IPS DF 4.7 (cell line): ENCODE data around the gene MAT2A.
"Not testable (repeated sequence)": the region's sequence is repeated elsewhere in the genome, so short reads cannot be mapped to it uniquely, and the experiment has no call there.

Experiments
- DNase-seq: peaks from one replicate; pipeline ENCODE4 v3.0.0-alpha.2; 2013; ENCODE audit warnings: low spot score; ENCODE audit errors: extremely low read depth

MAT2A gene

DNA sequence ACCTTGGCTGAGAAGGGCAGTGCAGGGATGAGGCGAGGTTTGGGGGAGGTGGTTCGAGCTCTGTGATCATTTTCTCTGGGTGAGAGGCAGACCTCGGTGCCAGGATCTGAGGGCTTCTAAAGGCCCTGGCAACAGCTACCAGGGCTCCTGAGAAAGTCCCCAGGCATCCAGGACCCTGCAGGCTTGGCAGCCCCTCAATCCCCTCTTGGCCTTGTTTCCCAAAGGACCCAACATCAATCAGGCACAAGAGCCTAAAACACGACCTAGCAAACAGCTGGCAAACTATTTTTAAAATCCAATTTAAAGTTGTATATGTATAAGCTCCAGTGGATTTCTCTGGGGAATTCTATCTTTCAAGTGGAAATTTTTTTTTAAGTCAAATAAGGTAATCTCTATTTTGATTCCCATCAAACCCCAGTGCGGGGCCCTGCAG, 15.0 kb upstream of the MAT2A start:
- no peak for DNase-seq

DNA sequence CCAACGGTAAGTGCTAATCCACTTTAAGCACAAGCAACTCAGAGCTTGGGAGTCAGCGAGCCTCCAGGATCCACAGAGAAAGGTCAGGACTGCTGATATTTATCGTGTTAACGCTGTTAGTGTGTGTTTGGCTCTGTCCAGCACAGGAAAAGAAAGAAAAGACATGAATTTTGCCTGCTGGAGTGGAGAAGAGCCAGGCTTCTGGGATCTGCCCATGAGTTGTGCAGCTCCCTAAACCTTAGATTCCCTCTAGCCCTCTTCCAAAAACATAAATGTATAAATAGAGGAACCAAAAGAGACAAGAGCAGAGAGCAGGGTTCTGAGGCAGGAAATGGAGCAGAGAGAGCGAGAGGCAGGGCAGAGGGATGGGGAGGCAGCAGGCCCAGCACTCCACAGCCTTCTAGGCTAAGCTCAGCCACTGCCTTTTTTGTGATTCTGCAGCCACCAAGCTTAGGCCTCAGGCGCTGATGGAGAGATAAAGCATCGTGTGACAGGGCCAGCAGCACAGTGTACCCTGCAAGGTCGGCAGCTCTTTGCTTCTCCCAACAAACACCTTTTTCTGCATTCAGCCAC, 14.5 kb upstream of the MAT2A start:
- no peak for DNase-seq

DNA sequence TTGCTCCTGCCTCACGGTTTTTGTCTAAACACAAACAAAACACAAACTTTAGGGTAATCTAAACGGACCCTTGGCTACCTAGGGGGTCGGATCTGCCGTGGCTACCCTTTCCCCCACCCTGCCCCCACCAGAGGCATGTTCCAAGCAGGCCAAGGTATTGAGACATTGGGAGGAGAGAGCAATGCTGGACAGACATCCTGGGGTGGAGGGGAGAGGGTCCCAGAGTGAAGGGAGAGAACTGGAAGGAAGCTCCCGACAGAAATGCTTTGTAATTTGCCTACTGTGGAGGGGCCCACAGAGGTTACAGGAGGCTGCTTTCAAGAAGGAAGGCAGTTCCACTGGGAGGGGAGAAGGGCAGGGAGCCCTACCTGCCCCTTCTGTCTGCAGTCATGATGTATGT, 13.9 kb upstream of the MAT2A start:
- no peak for DNase-seq

DNA sequence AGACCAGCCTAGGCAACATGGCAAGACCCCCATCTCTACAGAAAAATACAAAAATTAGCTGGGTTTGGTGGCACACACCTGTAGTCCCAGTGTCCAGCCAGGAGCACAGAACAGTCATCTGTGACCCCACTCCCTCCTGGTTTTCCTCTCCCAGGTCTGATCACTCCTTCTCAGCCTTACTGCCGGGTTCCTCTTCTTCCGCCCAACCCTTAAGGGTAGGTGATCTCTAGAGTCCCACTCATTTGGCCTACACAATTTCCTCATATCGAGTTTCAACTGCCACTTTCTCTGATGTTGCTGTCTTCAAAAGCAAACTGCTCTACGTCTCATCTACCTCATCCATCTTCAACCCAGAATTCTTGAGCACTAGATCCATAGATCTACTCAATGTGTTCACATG, 13.4 kb upstream of the MAT2A start:
- no peak for DNase-seq

DNA sequence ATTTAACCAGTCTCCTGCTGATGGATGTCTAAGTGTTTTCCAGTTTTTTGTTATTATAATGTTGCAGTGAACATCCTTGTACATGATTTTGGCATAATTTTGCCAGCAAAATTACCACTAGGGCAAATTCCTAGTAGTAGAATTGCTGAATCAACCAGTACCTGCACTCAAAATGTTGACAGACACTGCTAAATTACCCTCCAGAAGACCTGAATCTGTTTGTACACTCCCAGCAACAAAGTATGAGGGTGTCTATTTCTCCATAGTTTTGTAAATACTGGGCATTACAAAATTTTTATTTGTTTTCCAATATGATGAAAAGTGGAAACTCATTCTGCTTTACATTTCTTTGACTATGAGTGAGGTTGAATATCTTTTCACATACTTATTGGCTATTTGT, 11.2 kb upstream of the MAT2A start:
- DNase-seq = no peak

DNA sequence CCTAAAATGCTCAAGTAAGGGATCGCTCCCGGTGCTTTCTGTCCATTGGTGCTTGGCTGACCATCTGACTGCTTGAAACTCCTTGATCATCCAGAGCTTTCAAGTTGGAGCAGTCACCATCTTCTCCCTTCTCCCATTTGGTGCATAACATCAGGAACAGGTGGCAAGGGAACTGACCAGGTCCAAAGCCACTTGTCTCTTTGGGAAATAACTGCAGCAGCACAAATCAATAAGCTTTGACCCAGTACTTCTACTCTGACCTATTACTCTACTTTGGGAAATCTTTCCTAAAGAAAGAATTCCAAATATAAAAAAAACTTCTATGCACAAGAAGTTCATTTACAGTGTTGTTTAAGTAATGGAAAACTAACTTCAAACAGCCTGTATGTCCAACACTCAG, 10.6 kb upstream of the MAT2A start:
- no peak for DNase-seq

DNA sequence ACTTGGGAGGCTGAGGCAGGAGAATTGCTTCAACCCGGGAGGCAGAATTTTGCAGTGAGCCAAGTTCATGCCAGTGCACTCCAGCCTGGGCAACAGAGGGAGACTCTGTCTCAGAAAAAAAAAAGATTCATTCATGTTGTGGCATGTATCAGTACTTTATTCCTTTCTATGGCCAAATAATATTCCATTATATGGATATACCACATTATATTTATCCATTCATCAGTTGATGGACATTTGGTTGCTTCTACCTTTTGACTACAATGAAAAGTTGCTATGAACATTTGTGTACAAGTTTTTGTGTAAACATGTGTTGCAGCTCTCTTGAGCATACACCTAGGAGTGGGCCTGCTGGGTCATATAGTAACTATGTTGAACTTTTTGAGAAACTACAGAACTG, 9.2 kb upstream of the MAT2A start:
- DNase-seq = no peak

DNA sequence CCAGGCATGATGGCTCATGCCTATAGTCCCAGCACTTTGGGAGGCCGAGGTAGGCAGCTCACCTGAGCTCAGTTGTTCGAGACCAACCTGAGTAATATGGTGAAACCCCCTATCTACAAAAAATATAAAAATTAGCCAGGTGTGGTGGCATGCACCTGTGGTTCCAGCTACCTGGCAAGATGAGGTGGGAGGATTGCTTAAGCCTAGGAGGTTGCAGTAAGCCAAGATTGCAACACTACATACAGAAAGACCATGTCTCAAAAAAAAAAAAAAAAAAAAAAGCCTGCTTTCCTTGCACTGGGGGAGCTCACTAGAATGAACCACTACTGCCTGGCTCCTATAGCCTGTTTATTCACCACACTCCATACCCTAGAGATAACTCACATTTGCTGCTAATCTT, 7.4 kb upstream of the MAT2A start:
- no peak for DNase-seq

DNA sequence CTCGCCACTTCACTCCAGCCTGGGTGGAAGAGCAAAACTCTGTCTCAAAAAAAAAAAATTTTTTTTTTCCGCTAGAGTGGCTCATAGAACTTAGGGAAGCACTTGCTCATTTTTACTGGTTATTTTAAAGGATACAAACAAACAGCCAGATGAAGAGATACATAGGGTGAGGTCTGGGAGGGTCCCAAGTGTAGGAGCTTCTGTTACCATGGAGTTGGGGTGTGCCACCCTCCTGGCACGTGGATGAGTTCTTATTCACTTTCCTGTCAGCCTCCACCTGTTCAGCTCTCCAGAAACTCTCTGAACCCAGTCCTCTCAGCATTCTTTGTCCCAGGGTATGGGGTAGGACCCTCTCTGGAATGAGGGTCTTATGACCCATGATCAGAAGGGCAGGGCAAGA, 4.9 kb upstream of the MAT2A start:
- DNase-seq = no peak

DNA sequence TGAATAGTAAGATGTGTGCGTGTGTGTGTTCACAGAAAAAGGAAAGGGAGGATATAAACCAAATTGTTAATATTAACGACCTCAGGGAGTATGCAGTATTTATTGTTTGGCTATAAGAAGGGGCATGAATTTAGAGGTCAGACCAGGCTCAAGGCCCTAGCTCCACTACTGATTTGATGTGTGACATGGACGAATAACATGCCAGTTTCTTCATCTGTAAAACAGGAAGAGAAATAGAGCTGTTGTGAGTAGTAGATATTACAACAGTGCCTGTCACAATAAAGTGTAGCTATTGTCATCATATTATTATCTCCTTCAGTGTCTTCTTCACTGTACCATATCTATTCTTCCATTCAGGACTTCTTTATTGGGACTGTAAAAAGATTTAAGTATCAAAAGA, 4.1 kb upstream of the MAT2A start:
- no peak for DNase-seq

DNA sequence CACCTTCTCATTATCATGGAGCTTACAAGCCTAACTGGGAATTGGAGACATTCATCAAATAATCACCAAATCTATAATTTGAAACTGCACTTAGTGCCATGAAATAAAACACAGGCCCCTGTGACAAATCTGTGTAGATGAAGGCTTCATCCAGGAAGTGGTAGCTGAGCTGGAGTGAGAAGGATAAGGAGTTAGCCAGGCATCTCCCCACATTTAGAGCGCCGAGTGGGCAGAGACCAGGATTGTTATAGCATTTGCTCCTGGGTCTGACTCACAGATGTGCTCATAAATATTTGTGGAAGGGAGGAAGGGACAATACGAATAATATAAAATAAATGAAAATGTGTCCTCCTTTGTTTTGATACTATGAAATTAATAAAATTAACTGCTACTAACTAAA, 2.5 kb upstream of the MAT2A start:
- DNase-seq = no peak

DNA sequence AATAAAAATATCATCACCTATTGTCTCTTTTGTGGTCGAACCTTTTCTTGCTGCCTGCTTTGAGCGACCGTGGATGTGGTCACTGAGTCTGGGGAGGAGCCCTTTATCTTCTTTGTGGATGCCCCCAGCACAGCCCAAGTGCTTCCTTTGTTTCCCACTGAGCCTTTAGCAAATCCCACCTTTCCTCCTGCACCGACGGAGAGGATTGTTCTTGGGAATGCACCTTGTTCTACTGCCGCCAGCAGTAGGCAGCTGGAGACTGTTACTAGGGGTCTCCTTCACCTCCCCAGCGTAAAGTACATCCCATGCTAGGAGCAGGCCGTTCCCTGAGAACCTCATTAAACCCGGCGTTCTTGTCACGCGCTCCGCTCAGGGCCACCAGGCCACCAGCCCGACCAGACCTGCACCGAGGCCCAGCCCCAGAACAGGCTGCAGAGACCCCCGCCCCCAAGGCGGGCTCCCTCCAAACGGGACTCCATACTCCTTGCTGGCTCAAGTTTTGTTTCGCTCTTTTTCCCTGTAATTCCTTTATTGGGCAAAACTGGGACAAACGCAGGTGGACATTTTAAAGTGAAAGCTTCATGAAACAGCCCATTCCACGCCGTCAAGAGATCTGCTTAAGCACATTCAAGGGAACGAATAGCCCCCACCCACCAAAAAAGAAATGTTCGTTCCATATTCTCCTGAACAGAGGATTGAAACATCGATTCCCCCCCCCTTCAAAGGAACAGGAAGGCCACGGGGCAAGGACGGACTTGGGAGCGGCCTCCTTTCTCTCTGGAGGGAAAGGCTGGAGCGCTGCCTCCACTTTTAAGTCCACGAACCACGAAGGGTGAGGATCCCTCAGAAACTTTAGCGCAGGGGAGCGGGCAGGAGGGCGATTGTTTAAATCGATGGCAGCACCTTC, 1.1 kb upstream of the MAT2A start:
- DNase-seq = no peak

DNA sequence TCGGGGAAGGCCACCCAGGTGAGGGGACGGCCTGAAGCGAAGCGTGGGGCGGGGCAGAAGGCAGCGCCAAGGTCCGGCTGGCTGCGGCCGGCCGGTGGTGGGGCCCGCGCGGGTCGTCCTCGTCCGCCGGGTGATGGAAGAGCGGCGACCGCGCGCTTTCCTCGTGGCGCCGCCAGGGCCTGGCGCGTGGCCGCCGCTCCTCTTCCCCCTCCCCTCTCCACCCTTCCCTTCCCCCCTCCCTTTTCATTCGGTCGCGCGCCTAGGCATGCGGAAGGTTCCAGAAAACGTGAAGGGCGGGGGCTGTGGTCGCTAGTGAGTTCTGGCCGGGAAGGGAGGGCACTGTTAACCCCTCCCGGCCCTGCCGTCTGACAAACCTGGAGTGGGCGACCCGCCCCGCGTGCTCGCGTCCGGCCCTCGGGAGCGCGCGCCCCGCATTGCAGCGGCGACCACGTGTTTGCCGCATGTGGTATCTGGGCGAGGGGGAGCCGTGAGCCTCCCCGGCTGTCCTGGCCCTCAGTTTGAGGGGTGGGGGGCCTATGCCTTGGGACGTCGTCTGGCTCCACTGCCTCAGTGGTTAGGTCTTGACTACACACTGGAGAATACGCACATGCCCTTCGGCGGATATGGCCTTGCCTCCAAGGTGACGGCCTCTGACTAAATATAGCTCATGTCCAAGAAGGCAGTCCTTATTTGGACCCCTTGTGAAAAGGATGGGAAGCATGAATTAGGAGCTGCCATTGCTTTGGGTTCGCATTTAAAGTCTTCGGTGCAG, 579 bp downstream of the MAT2A start:
- DNase-seq = no peak

DNA sequence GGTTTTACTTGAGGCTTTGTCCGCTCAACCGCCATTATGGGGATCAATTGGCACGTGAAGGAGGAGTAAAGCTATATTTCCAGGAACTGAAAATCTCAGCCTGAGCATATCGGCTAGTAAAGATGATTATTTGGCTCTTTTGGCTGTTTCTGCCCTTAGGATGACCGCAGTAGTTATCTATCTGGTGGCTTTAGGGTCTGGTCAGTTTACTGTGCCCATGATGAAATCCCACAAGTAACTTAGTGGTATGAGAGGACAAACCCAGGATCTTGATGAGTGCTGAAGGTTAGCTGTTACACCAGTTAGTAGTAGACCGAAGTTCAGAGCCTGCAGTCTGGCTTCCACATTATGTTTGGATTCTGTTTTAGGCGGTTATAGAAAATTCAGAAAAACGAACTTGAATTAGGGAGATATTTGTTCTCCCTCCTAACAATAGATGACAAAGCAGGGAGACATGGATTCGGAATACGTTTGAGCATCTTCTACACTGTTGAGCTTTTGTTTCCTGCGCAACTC, 1.2 kb downstream of the MAT2A start:
- DNase-seq = no peak

DNA sequence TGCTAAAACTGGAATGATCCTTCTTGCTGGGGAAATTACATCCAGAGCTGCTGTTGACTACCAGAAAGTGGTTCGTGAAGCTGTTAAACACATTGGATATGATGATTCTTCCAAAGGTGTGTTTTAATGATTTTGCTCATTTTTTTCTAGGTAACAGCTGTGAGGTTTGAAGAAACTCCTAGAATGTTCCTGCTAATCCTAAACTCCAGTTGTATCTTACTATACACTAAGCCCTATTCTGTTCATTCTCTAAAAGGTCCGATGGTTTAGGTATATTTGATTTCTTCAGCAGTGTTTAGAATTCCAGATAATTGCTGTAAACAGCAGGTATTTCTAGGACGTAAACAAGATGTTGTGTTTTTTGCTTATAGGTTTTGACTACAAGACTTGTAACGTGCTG, 2.3 kb downstream of the MAT2A start:
- no peak for DNase-seq

DNA sequence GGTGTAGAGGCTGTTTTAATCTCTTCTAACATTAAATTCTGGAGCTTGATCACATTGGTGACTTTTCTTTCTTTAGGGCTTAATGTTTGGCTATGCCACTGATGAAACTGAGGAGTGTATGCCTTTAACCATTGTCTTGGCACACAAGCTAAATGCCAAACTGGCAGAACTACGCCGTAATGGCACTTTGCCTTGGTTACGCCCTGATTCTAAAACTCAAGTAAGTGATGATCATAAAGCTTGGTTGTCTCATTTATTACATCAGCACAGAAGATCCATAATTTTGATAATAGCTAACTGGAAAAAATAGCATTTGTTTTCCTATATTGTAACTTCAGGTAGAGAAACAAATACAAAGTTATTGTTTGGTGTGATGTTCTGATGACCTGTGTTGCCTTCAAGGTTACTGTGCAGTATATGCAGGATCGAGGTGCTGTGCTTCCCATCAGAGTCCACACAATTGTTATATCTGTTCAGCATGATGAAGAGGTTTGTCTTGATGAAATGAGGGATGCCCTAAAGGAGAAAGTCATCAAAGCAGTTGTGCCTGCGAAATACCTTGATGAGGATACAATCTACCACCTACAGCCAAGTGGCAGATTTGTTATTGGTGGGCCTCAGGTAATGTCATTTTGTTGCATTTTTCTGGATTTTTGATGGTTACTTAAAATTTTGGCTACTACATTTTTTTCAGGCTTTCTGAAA, 2.9 kb downstream of the MAT2A start:
- no peak for DNase-seq

DNA sequence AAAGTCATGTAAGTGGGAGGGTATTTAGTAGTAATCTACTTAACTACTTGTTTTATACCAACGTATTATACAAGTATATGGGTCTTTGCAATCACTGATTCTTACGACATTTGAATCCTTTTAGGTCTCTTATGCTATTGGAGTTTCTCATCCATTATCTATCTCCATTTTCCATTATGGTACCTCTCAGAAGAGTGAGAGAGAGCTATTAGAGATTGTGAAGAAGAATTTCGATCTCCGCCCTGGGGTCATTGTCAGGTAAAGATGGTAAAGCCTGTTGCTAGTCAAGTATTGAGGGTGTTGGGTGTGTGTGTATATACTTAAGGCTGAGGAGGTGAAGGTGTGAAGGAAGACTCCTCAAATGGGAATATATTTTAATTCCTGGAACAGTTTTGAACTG, 3.8 kb downstream of the MAT2A start:
- no peak for DNase-seq

DNA sequence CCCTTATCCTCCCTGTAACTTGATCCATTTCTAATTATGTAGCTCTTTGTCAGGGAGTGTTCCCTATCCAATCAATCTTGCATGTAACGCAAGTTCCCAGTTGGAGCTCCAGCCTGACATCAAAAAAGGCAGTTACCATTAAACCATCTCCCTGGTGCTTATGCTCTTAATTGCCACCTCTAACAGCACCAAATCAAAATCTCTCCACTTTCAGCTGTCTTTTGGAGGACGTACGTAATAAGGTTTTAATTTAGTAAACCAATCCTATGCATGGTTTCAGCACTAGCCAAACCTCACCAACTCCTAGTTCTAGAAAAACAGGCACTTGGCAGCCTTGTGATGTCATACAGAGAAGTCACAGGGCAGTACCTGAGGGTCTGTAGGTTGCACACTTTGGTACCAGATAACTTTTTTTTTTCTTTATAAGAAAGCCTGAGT, 5.3 kb downstream of the MAT2A start:
- DNase-seq = not testable (repeated sequence)

DNA sequence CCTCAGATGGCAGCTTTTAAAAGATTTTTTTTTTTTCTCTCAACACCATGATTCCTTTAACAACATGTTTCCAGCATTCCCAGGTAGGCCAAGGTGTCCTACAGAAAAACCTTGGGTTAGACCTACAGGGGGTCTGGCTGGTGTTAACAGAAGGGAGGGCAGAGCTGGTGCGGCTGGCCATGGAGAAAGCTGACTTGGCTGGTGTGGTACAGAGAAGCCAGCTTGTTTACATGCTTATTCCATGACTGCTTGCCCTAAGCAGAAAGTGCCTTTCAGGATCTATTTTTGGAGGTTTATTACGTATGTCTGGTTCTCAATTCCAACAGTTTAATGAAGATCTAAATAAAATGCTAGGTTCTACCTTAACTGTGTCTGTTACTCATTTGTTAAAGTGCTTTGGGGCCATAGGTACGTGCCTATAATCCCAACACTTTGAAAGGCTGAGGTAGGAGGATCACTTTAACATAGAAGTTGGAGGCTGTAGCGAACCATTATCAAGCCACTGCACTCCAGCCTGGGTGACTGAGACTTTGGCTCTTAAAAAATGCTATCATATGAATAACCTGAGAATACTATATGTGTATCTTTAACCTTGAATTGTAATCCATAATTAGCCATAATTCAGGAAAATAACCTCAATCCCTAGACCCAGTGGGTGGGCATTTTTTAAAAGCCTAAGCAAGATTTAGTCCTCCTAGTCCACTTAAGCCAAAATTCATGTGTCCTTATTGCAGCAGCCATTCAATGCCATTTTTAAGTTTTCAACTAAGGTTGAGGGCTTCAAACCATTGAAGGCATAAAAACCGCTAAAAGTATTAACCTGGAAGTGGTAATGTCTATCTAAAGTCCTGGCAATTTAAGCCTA, 6.2 kb downstream of the MAT2A start:
- not testable (repeated sequence) for DNase-seq

DNA sequence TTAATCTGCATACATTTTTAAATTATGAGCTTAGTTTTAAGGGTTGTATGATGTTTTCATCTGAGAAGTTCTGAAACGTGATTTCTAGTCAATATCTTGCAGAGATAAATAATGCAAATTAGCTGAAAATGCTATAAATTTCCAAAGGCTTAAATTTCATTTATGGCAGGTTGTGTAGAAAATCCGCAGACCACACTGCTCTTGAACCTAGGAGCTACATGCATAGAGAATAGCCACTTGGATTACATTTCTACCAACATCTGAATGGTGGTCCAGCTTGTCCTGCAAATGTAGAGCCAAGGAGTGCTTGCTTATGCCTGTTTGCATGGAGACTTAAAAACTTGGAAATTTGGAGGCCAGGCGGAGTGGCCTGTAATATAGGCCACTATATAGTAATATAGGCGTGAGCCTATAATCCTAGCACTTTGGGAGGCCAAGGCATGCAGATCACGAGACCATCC, 6.8 kb downstream of the MAT2A start:
- no peak for DNase-seq
